Measurements from ENCODE around the gene BCKDHA. TPM values are rescaled to one million over a fixed set of nuclear protein-coding genes. Genes with fewer than 3 reads are reported as not detected.

BCKDHA gene
- 10 to 100 TPM; 23.7 to 29.1 (median 26.7) TPM for total RNA-seq

DNA sequence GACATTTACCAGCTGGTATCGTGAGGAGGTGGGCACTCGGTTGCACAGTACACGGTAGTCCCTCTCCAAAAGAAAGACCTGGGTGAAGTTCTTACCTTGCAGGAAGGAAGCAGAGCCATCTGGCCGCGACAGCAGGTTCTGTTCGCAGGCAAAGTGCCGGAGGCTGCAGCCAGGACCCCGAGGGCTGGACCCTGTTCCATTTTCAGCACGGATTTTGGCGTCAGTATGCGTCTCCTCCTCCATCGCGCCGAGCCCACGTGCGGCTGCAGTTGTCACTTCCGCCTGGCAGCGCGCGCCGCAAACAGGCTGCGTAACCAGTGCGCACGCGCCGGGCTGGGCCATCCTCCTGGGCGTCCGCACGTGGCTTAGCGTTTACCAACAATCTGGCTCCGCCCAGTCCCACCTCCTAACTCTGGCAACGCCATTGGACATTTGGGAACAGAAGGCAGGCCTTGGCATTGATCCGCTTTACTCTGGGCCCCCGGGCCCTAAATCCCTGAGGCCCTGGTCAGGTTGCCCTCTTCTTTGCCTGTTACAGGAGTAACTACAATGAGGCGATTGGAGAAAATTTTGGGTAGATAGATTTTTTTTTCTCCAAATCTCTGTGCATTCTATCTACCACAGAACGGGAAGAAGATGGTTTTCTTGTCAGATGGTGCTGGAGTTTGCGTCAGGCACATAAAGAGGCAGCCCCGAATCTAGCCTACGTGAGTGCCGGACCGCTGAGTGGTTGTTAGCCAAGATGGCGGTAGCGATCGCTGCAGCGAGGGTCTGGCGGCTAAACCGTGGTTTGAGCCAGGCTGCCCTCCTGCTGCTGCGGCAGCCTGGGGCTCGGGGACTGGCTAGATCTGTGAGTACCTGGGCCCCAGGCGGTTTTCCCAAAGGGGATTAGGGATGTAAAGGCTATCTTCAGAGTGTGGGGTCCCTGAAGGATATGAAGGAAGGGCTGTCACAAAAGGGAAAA, at the start of gene BCKDHA, which contains the start of gene EXOSC5:
Gene BCKDHA (plus strand): TSS at position 733 of the 964 bp plus-strand sequence. CDS start 10 bp downstream, at position 743.
Gene EXOSC5 (minus strand): TSS at position 274 of the 964 bp plus-strand sequence. CDS start 31 bp downstream, at position 243.
- Mint-ChIP-seq H3K4me3 (peak within 1 kb of the TSS; percentile 99), H3K9me3 (no peaks in the 10 kb centered on the region), H3K36me3 (ENCODE audit: insufficient read depth) (peaks cover 16% of the 10 kb centered on the region), H3K27me3 (ENCODE audit: low read depth) (no peaks in the 10 kb centered on the region), H3K4me1 (ENCODE audit: low read depth) (peaks cover 39% of the 10 kb centered on the region)
- ATAC-seq, result peak; percentile 98 to 99
- DNase-seq, result peak; percentile 98

DNA sequence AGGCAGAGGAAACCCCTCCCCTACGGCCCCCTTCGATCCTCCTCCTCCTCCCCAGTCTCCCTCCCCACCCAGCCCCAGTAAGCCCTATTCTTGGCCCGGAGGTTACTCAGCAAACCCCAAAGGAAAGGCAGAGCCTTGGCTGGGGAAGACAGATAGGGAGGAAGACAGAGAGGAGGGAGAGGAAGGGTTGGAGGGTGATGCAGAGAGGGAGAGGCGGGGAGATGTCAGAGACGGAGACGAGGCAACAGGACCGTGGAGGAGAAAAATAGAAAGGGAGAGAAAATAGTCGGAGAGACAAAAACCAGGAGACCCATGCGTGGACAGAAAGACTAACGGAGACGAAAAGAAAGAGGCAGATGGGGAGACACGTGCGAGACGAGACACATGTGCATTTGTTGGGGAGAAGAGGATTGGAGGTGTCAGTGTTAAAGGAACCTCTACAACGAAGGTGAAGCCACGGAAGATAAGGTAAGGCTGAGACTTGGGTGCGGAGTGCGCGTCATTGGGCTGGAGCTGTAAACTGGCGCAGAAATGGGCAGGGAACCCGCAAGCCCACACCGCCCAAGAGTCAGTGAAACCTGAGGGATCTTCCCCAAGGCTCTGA, 46.8 kb upstream of the BCKDHA start:
- no peaks in the 10 kb centered on the region for H3K9me3 Mint-ChIP-seq
- peaks cover 9% of the 10 kb centered on the region for H3K36me3 Mint-ChIP-seq (ENCODE audit: insufficient read depth)
- H3K27me3 Mint-ChIP-seq (ENCODE audit: low read depth), result no peaks in the 10 kb centered on the region
- no peak for DNase-seq
- ATAC-seq, result peak in 1 of 2 donors; percentile 7
- peaks cover 51% of the 10 kb centered on the region for H3K4me1 Mint-ChIP-seq (ENCODE audit: low read depth)
- peak overlapping the region; percentile 99 for H3K4me3 Mint-ChIP-seq

DNA sequence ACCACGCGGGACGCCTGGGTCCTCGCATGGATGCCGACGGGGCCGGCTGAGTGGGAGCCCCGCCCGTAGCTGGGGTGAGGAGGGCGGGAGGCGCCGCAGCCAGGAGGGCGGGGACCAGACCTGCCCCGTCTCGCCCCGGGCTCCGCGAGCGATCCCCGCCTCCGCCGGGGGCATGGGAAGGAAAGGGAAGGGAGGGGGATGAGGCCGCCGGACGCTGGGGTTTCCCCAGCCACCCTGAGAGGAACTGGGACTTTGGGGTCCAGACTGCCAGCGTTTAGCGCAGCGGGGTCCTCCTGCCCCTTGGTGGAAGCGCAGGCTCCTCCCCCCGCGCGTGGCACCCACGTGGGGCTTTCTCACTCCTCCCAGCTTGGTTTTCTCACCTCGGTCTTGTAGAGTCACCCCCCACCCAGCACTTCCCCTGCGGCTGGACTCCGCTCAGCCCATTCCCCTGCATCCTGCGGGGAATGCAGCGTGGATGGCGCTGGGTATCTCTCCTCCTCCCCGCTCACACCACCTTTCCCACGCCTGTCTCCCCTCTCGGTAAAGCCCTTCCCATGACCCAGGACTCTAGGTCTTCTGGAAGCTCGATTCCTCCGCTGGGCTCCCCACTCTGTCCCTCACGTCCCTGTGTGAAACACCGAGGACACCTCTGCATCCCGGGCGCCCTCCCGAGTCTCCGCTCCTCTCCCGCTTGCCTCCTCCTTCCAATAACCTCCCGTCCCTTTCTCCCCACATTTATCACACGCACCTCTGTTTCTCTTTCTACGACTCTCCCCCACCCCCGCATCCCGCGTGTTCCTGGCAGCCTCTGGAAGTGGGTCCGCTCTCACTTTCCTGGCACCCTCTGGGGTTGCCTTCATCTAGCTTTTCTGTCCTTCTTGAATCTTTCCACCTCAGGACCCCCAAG, 46.0 kb upstream of the BCKDHA start:
- ATAC-seq (peak; percentile 58 to 60), DNase-seq (peak; percentile 79)
- Mint-ChIP-seq H3K4me3 (peak overlapping the region; percentile 99), H3K36me3 (ENCODE audit: insufficient read depth) (peaks cover 6% of the 10 kb centered on the region), H3K27me3 (ENCODE audit: low read depth) (no peaks in the 10 kb centered on the region), H3K4me1 (ENCODE audit: low read depth) (peaks cover 54% of the 10 kb centered on the region), H3K9me3 (no peaks in the 10 kb centered on the region)

DNA sequence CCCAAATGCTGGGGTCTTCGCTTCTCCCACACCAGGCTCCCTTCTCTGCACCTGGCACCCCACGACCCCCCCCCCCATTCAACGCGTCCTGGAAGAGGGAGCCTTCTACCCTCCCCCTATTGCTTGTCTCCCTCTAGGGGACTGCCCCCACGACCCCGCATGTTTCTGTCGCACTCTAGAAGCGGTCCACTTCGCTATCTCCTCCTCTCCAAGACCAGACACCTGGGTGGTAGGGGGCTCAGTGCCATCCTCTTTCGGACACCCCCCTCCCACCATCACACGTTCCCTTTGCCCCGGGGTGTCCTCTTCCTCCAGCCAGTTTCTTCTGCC, 45.4 kb upstream of the BCKDHA start:
- Mint-ChIP-seq H3K36me3 (ENCODE audit: insufficient read depth) (peaks cover 3% of the 10 kb centered on the region), H3K4me1 (ENCODE audit: low read depth) (peaks cover 61% of the 10 kb centered on the region)

DNA sequence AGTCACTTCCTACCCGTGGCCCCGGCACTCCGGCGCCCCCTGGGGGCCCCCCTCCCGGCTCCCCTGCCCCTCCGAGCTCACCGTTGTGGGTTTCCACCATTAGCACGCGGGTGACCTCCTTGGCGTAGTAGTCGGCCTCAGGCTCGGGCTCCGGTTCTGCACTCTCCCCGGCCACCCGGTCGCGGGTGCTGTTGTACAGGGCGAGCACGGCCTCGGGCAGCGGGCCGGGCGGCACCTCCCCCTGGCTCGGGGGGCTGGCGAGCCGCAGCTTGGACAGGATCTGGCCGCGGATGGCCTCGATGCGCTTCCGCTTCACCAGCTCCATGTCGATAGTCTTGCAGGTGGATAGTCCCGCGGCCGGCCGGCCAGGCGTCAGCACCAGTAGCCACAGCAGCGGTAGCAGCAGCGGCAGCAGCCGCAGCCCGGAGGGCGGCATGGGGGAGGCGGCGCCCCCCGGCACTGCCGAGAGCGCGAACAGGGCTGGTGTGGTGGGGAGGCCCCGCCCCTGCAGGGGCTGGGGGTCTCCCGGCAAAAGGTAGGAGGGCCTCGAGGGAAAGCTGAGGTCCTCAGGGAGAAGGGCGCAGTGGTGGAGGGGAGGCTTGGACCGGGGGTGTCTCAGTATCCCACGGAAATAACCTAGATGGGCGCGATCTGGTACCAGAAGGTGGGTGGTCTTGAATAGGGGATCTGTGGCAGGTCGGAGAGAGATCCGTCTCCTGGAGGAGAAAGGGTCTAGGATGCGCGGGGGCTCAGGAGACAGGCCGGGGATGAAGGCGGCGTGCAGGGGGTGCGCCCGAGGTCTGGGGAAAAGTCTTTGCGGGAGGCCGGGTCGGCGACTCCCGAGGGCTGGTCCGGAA, 44.8 kb upstream of the BCKDHA start:
- Mint-ChIP-seq H3K27me3 (ENCODE audit: low read depth) (no peaks in the 10 kb centered on the region), H3K4me1 (ENCODE audit: low read depth) (peaks cover 65% of the 10 kb centered on the region), H3K4me3 (peak overlapping the region; percentile 99), H3K36me3 (ENCODE audit: insufficient read depth) (peaks cover 3% of the 10 kb centered on the region), H3K9me3 (no peaks in the 10 kb centered on the region)
- ATAC-seq (peak; percentile 30 to 38), DNase-seq (peak; percentile 74)

More for the DNA sequence above, 45.4 kb upstream of the BCKDHA start:
- DNase-seq (peak; percentile 27), ATAC-seq (peak in 1 of 2 donors; percentile 0)
- Mint-ChIP-seq H3K4me3 (peak overlapping the region; percentile 99), H3K9me3 (no peaks in the 10 kb centered on the region), H3K27me3 (ENCODE audit: low read depth) (no peaks in the 10 kb centered on the region)

DNA sequence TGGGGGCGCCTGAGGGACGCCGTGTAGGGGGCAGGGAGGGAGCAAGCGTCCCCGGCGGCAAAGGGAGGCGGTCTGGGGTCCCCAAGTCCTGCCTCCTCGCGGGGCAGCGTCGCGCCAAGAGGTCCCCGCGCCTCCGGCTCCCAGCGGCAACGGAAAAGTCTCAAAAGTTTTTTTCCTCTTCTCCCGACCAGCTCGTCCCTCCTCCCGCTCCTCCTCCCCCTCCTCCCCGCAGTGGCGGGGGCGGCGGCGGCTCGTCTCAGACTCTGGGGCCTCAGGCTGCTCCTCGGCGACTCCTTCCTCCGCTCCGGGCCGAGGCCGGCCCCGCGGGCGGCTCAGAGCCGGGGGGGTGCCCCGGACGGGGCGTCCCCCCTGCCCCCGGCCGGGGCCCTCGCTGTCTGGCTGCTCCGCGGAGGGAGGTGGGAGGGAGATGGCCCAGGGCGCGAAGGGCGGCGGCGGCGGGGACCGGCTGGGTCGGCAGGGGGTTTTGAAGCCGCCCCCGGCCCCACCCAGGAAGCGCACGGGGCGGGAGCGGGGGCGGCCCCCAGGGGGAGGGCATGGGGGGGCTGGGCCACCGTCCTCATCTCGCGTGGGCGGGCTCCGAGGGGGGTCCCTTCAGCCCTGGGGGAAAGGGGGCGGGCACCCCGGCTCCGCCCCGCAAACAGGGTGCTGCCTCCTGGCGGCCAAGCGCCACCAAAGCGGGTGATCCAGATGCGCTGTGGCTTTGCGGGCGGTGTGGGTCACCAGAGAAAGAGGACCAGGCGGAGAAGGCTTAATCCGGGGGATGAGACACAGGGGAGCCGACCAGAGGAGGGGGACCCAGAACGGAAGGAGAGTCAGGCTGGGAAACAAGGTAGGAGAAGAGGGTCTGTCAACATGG, 43.9 kb upstream of the BCKDHA start, which contains the start of gene TGFB1:
Gene TGFB1 (minus strand): TSS at position 457 of the 877 bp plus-strand sequence. CDS start 878 bp downstream, outside the sequence.
- H3K9me3 Mint-ChIP-seq, result no peaks in the 10 kb centered on the region
- peak; percentile 44 to 53 for ATAC-seq
- H3K4me3 Mint-ChIP-seq, result peak within 1 kb of the TSS; percentile 99
- peak; percentile 98 for DNase-seq
- H3K4me1 Mint-ChIP-seq (ENCODE audit: low read depth), result peaks cover 69% of the 10 kb centered on the region
- H3K36me3 Mint-ChIP-seq (ENCODE audit: insufficient read depth), result peaks cover 1% of the 10 kb centered on the region
- no peaks in the 10 kb centered on the region for H3K27me3 Mint-ChIP-seq (ENCODE audit: low read depth)

DNA sequence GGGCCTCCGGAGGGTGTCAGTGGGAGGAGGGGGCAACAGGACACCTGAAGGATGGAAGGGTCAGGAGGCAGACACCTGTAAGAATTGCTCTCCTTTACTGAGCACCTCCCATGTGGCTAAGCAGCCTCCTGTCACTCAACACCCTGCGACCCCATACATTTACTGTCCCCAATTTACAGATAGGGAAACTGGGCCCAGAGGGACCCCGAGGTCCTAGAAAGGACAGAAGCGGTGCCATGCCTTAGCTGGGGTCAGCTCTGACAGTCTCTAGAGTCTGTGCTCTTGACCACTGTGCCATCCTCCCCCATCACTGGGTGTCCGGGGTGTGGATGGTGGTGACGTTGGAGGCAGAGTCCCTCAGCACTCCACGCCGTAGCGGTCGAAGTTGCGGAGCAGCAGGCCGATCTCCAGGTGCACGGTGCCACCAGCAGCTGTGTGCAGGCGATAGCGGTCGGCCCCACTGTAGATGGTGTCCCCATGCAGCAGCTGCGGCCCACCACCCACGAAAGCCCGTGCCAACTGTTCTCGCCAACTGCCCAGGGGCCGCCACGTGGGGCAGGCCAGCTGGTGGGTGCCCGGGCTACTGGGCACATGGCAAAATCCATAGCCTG, 43.2 kb upstream of the BCKDHA start:
- DNase-seq, result no peak
- Mint-ChIP-seq H3K4me3 (peak overlapping the region; percentile 84), H3K9me3 (no peaks in the 10 kb centered on the region), H3K36me3 (ENCODE audit: insufficient read depth) (peaks cover 1% of the 10 kb centered on the region), H3K27me3 (ENCODE audit: low read depth) (no peaks in the 10 kb centered on the region), H3K4me1 (ENCODE audit: low read depth) (peaks cover 66% of the 10 kb centered on the region)
- no peak for ATAC-seq

DNA sequence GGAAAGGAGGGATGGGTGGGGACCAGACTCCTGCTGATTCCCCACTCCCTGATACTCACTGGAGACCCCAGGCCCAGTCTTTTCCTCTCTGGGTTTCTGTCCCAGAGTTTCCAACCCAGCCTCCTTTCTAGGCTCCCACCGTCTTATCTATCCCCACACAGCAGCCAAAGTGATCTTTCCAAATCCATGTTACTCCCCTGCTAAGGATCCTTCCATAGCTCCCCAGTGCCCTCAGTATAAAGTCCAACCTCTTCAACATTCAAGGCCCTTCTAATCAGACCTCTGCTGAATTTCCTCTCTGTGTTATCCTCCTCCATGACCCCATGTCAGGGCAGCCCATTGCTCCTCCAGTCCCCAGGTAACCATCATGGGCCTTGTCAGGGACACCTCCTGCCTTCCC, 42.6 kb upstream of the BCKDHA start:
- H3K36me3 Mint-ChIP-seq (ENCODE audit: insufficient read depth), result peaks cover 1% of the 10 kb centered on the region
- no peak for ATAC-seq
- no peaks in the 10 kb centered on the region for H3K27me3 Mint-ChIP-seq (ENCODE audit: low read depth)
- H3K9me3 Mint-ChIP-seq, result no peaks in the 10 kb centered on the region
- peak overlapping the region; percentile 57 for H3K4me3 Mint-ChIP-seq
- no peak for DNase-seq
- H3K4me1 Mint-ChIP-seq (ENCODE audit: low read depth), result peaks cover 63% of the 10 kb centered on the region

DNA sequence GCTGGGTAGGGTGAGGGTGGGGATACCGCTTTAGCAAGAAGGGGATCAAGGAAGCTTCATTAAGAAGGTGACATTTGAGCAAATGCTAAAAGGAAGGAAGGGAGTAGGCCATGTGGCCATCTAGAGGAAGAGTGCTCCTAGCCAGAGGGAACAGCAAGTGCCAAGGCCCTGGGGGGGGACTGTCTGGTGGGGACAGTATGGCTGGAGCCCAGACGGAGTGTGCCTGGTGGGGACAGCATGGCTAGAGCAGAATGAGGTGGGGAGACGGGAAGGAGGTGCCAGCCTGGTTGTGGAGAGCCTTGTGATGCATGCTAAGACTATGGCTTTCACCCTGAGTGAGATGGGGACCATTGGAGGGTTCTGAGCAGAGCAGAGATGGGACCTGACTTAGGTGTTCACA, 41.8 kb upstream of the BCKDHA start:
- Mint-ChIP-seq H3K4me1 (ENCODE audit: low read depth) (peaks cover 59% of the 10 kb centered on the region), H3K4me3 (peak overlapping the region; percentile 63), H3K9me3 (no peaks in the 10 kb centered on the region), H3K36me3 (ENCODE audit: insufficient read depth) (peaks cover 1% of the 10 kb centered on the region), H3K27me3 (ENCODE audit: low read depth) (no peaks in the 10 kb centered on the region)
- no peak for DNase-seq
- no peak for ATAC-seq

DNA sequence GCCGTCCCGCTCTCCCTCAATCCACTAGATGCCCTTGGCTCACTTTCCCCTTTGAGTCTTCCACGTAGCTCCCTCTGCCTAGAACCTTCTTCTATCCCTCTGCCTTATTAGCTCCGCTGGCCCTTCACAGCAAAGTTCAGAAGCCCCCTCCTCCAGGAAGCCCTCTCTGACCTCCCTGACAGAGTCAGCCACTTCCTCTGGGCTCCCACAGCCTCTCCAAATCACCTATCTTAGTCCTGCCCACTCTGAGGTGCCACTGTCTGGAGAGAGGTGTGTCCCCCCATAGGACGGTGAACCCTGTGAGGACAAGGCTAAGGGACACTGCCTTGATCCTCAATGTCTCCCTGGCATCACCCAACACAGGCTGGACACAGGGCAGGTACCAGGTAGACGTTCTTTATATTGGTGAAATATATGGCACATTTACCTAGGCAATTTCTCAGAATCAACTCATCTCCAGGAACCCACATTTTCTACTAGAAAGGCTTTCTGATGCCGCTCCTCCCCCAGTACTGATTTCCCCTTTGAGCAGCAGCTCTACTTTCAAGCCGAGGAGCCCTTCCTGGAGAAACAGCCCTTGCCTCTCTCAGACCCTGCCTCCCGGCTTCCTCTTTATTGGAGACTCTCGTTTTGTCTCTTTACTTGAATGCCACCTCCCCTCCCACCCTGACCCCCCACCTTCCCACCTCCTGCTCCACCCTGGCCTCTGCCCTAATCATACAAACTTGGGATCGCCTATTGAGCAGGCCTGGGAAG, 40.5 kb upstream of the BCKDHA start:
- peaks cover 56% of the 10 kb centered on the region for H3K4me1 Mint-ChIP-seq (ENCODE audit: low read depth)
- H3K36me3 Mint-ChIP-seq (ENCODE audit: insufficient read depth), result peaks cover 1% of the 10 kb centered on the region
- no peak for ATAC-seq
- peak; percentile 40 for DNase-seq
- peak overlapping the region; percentile 63 for H3K4me3 Mint-ChIP-seq
- no peaks in the 10 kb centered on the region for H3K9me3 Mint-ChIP-seq
- no peaks in the 10 kb centered on the region for H3K27me3 Mint-ChIP-seq (ENCODE audit: low read depth)

DNA sequence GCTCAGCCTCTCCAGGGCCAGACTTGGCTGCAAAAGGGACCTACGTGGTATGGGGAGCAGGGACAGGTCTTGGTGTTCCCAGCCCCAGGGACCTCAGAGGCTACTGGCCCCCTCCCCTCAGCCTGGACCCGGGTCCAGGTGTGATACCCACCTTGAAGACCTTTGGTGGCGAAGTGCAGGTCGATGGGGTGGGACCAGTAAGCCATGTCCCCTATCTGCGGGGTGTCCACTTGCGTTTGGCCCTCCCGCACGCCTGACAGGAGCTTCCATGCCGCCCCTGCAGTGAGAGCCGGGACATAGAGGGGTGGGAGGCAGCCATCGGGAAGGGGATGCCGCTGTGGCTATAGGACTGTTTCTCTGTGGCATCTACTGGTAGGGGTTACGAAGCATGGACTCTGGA, 39.9 kb upstream of the BCKDHA start:
- Mint-ChIP-seq H3K36me3 (ENCODE audit: insufficient read depth) (peaks cover 1% of the 10 kb centered on the region), H3K9me3 (no peaks in the 10 kb centered on the region), H3K4me1 (ENCODE audit: low read depth) (peaks cover 61% of the 10 kb centered on the region), H3K27me3 (ENCODE audit: low read depth) (no peaks in the 10 kb centered on the region), H3K4me3 (no peak overlapping the region)
- ATAC-seq (no peak), DNase-seq (no peak)
